Neural crest cell (in vitro differentiated cells): ENCODE measurements around the gene SKOR2. TPM values are rescaled to one million over a fixed set of nuclear protein-coding genes. Genes with fewer than 3 reads are reported as not detected.
A peak's percentile ranks its signal among the peaks of the same experiment; 100 is the strongest.

Experiments
- DNase-seq: peaks from one replicate; pipeline ENCODE4 v3.0.0; 2021; ENCODE audit warnings: low read depth, mixed read lengths, low spot score
- H3K27ac Mint-ChIP-seq: one replicate; pipeline ENCODE4 v1.8.0; 2021; ENCODE audit warnings: mild to moderate bottlenecking, mixed read lengths; ENCODE audit not compliant: unreplicated experiment
- H3K27me3 Mint-ChIP-seq: 2 replicates; pipeline ENCODE4 v1.8.0; 2021; ENCODE audit warnings: low read depth, mild to moderate bottlenecking, mixed read lengths
- H3K36me3 Mint-ChIP-seq: 2 replicates; pipeline ENCODE4 v1.8.0; 2021; ENCODE audit warnings: low read depth, mild to moderate bottlenecking, mixed read lengths
- H3K4me1 Mint-ChIP-seq: 2 replicates; pipeline ENCODE4 v1.8.0; 2021; ENCODE audit warnings: mixed read lengths
- H3K4me3 Mint-ChIP-seq: one replicate; pipeline ENCODE4 v1.8.0; 2021; ENCODE audit warnings: mild to moderate bottlenecking, mixed read lengths
- H3K9me3 Mint-ChIP-seq: 2 replicates; pipeline ENCODE4 v1.8.0; 2021; ENCODE audit warnings: mixed read lengths
- total RNA-seq: library from RNA; stranded (reverse); gene quantifications from 2 replicates; pipeline ENCODE4 v1.2.1, GENCODE V29; 2021
- TF ChIP-seq, protein P1 (sequence below): fragments of 200-600 bp; sonication (generic); conservative IDR thresholded peaks from 2 replicates; pipeline ENCODE4 v1.5.0; 2021; ENCODE audit warnings: antibody characterized with exemption, mild to moderate bottlenecking

The SKOR2 gene
- total RNA-seq, 1 donor from 2014 or later = 1.4 TPM

DNA sequence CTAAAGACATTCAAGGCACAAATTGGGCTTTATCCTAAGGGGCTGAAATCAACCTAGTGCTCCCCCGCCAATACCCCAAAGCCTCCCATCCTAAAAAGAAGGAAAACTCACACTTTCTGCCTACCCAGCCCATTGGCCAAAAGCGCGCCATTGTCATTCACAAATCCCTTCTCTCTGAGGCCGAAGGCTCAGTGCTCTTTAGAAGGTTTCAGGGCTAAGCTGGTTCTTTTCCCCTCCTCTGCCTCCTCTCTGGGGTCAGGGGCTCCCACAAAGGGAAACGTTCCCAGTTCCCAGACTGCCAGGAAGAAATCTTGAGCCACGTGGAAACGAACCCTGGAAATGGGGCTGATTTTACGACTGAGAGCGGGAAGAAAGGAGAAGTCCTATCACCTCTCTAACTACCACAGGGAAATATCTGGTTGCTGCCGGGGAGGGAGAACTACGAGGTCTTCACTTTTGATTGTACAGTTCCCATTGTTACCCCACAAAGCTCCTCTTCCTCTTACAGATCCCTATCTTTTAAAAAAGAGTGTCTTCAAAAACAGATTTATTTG, 1.7 kb upstream of the SKOR2 start:
- no peak for DNase-seq
- Mint-ChIP-seq H3K9me3 (no peaks in the 10 kb centered on the region), H3K27me3 (peaks cover 100% of the 10 kb centered on the region), H3K27ac (no peak overlapping the region), H3K4me1 (peaks cover 8% of the 10 kb centered on the region), H3K36me3 (peaks cover 6% of the 10 kb centered on the region), H3K4me3 (no peak overlapping the region)
- TF ChIP-seq, protein P1, sequence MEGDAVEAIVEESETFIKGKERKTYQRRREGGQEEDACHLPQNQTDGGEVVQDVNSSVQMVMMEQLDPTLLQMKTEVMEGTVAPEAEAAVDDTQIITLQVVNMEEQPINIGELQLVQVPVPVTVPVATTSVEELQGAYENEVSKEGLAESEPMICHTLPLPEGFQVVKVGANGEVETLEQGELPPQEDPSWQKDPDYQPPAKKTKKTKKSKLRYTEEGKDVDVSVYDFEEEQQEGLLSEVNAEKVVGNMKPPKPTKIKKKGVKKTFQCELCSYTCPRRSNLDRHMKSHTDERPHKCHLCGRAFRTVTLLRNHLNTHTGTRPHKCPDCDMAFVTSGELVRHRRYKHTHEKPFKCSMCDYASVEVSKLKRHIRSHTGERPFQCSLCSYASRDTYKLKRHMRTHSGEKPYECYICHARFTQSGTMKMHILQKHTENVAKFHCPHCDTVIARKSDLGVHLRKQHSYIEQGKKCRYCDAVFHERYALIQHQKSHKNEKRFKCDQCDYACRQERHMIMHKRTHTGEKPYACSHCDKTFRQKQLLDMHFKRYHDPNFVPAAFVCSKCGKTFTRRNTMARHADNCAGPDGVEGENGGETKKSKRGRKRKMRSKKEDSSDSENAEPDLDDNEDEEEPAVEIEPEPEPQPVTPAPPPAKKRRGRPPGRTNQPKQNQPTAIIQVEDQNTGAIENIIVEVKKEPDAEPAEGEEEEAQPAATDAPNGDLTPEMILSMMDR = no peak

DNA sequence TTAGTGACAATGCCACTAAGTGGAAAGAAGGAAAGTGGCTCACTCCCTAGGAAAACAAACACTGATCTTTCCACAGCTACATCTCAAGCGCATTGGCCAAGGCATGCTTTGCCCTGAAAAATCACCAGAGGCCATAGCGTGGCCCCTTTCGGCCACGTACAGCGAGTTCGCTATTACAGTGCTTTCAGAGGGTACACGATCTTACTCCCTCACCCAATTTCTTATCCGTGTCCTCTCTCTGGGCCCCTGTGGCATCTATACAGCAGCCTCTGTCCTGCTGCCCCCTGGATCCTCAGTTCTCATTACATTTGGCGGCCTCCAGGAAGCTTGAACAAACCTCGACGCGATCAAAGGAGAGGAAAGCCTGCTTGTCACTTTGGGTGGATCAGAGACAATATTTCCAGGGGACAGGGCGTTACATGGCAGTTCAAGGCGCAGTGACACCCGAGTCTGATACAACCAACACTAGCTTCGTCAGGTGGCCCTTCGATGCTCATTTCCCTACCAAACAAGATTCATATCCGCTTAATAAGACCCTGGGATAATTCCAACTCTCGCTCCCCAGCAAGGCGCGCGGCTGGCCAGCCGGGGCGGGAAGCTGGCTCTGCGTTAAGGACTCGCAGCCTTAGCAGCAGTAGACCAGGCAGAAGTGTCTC, 941 bp downstream of the SKOR2 start:
- Mint-ChIP-seq H3K36me3 (peaks cover 11% of the 10 kb centered on the region), H3K9me3 (peaks cover 4% of the 10 kb centered on the region), H3K4me3 (peak overlapping the region; percentile 22), H3K27ac (no peak overlapping the region), H3K4me1 (peaks cover 13% of the 10 kb centered on the region), H3K27me3 (peaks cover 88% of the 10 kb centered on the region)
- TF ChIP-seq, protein P1 = no peak
- DNase-seq = no peak

DNA sequence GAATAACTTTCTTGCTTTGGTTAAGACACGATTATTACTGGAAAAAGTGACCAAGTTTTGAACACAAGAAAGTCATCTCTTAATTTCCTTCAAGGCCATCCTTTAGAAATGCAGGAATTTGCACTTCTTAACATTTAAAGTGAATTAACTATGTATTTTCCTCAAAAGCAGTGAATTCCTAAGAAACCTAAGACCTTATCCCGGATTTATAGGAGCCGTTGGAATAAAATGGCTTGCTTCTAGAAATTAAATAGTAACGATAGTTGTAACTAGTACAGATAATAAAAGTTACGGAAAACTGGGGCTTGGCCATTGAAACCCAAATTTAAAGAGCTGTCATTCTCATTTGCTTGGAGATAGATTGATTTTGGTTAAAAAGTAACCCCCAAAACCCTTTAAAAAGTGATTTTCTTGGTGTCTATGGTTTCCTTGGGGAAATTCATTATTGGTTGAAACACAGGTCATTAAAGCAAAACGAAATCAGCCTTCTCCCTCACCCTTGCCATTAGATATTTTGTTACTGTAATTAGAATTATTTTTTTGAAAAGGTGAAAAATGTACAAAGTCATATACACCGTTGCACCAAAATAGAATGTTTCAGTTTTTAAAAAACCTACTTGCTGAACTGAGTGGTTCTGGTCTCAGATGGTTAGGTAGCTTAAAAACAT, 2.0 kb downstream of the SKOR2 start:
- Mint-ChIP-seq H3K4me3 (peak overlapping the region; percentile 24), H3K27me3 (peaks cover 88% of the 10 kb centered on the region), H3K27ac (no peak overlapping the region), H3K4me1 (peaks cover 13% of the 10 kb centered on the region), H3K9me3 (peaks cover 8% of the 10 kb centered on the region), H3K36me3 (peaks cover 13% of the 10 kb centered on the region)
- no peak for DNase-seq
- TF ChIP-seq, protein P1 = no peak

DNA sequence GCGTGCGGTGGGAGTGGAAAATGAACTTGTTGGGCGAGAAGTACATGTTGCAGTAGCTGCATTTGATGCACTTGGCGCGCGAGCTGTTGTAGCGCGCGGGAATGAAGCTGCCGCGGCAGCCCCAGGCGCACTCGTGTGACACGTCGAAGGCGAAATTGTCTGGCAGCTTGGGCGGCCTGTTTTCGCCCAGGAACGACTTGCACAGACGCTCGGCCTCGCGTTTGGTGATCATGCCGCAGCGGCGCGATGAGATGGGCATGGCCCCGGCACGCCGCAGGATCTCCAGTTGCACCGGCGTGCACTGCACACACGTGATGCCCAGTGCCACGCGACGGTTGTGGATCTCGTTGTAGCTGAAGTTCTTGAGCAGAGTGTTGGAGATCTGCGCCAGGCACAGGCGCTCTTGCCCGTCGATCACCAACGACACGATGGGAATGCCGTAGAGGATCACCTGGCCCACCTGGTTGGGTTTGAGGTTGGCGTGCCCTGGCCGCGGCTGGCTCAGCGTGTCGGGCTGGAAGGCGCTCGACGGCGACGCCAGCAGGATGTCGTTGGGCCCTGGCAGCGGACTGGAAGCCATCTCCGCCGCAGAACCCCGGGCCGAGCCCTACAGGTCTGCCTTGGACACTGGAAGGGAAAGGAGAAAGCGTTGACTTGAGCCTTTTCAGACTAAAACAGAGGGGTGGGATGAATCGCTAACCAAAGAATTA, 2.7 kb downstream of the SKOR2 start:
- H3K27ac Mint-ChIP-seq = no peak overlapping the region
- H3K4me1 Mint-ChIP-seq = peaks cover 13% of the 10 kb centered on the region
- H3K9me3 Mint-ChIP-seq = peaks cover 8% of the 10 kb centered on the region
- peaks cover 88% of the 10 kb centered on the region for H3K27me3 Mint-ChIP-seq
- H3K4me3 Mint-ChIP-seq = peak overlapping the region; percentile 39
- TF ChIP-seq, protein P1 = no peak
- peaks cover 13% of the 10 kb centered on the region for H3K36me3 Mint-ChIP-seq
- no peak for DNase-seq

DNA sequence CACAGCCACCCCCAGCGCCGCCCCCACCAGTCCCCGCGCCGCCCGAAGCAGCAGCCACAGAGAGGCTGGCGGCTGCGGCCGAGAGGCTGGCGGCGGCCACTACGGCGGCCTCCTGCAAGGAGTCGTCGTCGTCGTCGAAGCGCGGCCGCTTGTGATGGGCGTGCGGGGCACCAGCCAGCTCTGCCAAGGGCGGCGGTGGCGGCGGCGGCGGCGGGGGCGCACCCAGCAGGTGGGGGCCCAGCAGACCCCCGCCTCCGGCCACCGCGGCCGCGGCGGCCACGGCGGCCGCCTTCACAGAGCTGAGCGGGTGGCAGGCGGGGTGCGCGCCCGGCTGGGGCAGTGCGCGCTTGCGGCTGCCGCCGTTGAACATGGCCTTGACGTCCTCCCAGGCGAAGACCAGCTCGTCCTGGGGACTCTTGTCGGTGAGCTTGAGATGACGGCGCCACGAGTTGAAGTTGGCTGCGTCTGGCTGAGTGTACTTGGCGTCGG, 3.3 kb downstream of the SKOR2 start:
- DNase-seq = no peak
- no peak overlapping the region for H3K27ac Mint-ChIP-seq
- H3K4me3 Mint-ChIP-seq = peak overlapping the region; percentile 39
- peaks cover 13% of the 10 kb centered on the region for H3K36me3 Mint-ChIP-seq
- peaks cover 88% of the 10 kb centered on the region for H3K27me3 Mint-ChIP-seq
- peaks cover 8% of the 10 kb centered on the region for H3K9me3 Mint-ChIP-seq
- TF ChIP-seq, protein P1 = no peak
- peaks cover 13% of the 10 kb centered on the region for H3K4me1 Mint-ChIP-seq
